ENCODE measurements around the gene BICRAL.
"Not testable (repeated sequence)": the region's sequence is repeated elsewhere in the genome, so short reads cannot be mapped to it uniquely, and the experiment has no call there.

The BICRAL gene

GRCh38 chr6:42795651-42796050, 13.8 kb downstream of the BICRAL start:
- DNase-seq (ENCODE audit: low spot score), result no peak

GRCh38 chr6:42796171-42796570, 14.3 kb downstream of the BICRAL start:
- DNase-seq (ENCODE audit: low spot score), result no peak

DNA sequence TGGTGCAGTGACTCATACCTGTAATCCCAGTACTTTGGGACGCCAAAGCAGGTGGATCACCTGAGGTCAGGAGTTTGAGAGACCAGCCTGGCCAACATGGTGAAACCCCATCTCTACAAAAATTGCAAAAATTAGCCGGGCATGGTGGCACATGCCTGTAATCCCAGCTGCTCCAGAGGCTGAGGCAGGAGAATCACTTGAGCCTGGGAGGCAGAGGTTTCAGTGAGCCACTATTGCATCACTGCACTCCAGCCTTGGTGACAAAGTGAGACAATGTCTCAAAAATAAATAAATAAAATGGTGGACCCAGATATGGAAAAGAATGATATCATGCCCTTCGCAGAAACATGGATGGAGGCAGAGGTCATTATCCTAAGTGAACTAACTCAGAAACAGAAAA, 15.8 kb downstream of the BICRAL start:
- not testable (repeated sequence) for DNase-seq (ENCODE audit: low spot score)

DNA sequence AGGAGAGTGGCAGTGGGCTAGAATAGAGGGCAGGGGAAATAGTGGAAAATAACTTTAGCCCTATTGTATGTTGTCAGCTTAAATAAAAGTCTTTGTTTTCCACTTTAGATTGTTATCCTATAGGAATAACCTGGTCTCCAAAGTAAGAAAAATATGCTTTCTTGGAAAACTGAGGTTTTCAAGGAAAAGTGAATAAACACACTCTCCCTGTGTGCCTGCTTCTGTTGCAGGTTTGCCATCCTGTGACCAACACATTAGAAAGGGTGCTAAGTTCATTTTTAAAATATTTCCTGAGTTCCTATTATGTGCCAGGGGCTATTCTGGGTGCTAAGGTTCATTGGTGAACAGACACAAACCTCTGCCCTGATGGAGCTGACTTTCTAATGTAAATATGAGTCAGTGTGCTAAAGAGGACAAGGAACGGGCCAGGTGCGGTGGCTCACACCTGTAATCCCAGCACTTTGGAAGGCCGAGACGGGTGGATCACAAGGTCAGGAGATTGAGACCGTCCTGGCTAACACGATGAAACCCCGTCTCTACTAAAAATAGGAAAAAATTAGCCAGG, 23.5 kb downstream of the BICRAL start:
- DNase-seq (ENCODE audit: low spot score), result no peak

- DNase-seq (ENCODE audit: low spot score), result not testable (repeated sequence)
Measured at GRCh38 chr6:42806359-42806758, 24.5 kb downstream of the BICRAL start.

DNA sequence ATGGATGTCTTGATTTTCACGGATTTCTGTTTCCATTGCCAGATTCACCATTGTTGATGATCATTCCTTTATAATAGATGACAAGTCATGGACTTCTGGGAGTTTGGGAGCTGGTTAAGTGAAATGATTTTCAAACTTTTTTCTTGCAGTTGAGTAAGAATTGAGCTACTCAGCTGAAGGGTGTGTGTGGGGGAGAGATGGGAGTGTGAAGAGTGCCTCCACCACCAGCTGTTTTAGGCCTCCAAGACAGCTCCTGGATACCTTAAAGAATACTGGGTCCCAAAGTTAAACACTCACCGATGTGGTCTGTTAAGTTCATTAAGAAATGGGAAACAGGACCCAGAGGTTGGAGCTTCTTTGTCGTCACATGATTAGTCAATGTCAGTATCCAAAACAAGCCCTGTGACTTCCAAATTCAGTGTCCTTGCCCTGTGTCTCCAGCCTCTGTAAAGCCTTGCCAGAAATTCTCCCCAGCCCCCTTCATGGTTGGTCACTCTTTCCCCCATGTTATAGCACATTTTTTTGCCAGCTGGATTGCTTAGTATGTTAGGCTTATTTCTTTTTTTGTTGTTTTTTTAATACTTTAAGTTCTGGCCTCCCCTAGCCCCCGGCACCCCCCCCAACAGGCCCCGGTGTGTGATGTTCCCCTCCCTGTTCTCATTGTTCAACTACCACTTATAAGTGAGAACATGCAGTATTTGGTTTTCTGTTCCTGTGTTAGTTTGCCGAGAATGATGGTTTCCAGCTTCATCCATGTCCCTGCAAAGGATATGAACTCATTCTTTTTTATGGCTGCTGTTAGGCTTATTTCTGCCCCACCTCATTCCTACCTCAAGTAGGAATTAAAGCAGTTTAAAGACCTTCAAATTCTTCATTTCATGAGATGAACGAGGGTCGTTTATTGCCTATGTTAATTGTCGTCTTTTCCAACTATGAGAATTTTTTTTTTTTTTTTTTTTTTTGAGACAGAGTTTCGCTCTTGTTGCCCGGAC, 26.9 kb downstream of the BICRAL start:
- DNase-seq (ENCODE audit: low spot score), result no peak

- DNase-seq (ENCODE audit: low spot score), result no peak
Measured at GRCh38 chr6:42813074-42813645, 31.3 kb downstream of the BICRAL start.

GRCh38 chr6:42813906-42814444, 32.1 kb downstream of the BICRAL start:
- no peak for DNase-seq (ENCODE audit: low spot score)

- DNase-seq (ENCODE audit: low spot score), result not testable (repeated sequence)
Measured at GRCh38 chr6:42815726-42816125, 33.9 kb downstream of the BICRAL start.

DNA sequence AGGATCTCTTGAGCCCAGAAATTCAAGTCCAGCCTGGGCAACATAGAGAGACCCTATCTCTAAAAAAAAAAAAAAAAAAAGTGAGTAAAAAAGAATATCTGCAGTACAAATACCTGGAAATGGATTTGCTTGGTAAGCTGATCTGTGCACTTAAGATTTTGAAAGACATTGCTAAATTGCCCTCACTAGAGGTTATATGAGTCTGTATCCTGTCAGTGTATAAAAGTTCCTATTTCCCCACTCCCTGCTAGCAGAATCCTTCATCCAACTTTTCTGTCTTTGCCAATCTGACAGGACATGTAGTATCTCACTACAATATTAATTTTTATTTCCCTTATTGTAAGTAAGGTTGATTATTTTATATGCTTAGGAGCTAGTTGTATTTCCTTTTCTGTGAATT, 36.1 kb downstream of the BICRAL start:
- DNase-seq (ENCODE audit: low spot score), result no peak

GRCh38 chr6:42818416-42818815, 36.6 kb downstream of the BICRAL start:
- no peak for DNase-seq (ENCODE audit: low spot score)

DNA sequence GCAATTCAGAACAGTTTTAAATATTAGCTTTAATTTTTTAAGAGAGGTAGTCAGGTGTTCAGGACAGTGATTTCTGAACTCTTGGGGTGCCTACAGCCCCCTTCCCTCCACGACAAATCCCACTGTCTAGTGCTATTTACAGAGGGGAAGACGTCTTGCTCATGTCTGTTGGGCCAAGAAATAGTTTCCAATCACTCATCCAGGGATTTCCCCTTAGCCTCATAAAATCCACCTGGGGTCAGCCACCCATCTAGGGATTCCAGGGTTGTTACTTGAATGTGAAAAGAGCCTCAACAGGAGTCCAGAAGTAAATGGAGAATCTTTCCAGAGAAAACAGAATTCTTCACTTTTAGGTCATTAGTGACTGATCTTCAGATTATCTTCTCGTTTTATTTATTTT, 37.0 kb downstream of the BICRAL start:
- no peak for DNase-seq (ENCODE audit: low spot score)

- no peak for DNase-seq (ENCODE audit: low spot score)
Measured at GRCh38 chr6:42819803-42820511, 38.1 kb downstream of the BICRAL start.

DNA sequence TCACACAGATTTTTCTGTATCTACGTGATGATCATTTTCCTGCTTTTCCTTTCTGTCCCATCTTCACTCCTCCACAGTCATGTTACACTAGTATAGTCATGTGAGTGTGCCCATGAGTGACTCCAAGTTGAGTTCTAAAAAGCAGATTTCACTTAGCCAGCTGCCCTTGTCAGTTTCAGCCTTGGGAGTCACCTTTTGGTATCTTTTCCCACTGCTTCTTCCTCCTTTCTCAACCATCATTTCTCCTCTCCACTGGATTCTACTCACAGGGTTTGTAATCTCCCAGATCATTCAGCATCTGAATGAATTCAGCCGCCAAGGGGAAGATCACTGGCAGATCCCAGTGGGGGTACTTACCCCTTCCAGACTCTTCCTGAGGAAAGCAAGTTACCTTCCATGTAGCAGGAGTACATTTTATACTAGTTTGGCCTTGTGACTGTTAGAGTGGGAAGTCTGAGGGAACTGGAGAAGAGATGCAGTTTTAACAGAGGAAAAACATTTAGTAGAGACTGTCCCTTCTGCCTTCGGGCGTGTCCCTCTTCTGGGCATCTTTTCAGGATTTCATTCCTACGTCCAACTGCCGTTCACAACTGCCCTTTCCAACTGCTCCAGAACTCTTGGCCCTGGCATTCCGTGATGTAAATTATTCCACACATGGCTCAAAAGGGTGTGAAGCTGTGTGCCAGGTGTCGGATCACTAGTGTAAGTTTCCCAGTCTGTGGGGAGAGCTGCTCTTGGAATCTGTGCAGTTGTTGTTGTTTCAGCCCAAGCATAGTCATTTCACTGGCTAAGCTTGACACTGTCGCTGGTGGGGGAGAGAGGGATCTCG, 38.9 kb downstream of the BICRAL start:
- DNase-seq (ENCODE audit: low spot score), result no peak

GRCh38 chr6:42821341-42821668, 39.5 kb downstream of the BICRAL start:
- DNase-seq (ENCODE audit: low spot score), result no peak

GRCh38 chr6:42821846-42822245, 40.0 kb downstream of the BICRAL start:
- no peak for DNase-seq (ENCODE audit: low spot score)

DNA sequence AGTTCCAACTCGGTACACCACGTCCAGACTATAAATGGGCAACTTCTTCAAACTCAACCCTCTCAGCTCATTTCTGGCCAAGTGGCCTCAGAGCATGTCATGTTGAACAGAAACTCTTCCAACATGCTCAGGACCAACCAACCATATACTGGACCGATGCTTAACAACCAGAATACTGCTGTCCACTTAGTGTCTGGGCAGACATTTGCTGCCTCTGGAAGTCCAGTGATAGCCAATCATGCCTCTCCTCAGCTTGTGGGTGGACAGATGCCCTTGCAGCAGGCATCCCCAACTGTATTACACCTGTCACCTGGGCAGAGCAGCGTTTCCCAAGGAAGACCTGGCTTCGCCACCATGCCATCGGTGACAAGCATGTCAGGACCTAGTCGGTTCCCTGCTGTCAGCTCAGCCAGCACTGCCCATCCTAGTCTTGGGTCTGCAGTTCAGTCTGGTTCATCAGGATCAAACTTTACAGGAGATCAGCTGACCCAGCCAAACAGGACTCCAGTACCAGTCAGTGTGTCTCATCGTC, 47.8 kb downstream of the BICRAL start:
- peak; percentile 2 for DNase-seq (ENCODE audit: low spot score)

DNA sequence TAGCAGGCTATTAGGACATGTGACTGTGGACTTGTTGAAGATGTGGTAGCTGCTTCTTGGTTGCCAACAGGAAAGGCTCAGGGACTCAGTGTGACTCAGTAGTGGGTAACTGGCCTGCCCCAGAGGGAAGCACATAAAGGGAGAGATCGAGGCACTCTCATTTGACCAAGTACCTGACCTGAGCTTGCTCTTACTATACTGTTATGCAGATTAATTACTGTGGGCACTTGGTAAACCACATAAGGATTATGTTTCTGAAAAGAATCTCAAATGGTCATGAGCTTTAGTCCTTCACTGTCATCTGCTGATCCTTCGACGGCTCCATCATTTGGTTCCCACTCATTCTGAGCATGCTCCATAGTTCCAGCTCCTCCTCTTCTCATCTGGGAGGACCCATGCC, 49.4 kb downstream of the BICRAL start:
- no peak for DNase-seq (ENCODE audit: low spot score)

DNA sequence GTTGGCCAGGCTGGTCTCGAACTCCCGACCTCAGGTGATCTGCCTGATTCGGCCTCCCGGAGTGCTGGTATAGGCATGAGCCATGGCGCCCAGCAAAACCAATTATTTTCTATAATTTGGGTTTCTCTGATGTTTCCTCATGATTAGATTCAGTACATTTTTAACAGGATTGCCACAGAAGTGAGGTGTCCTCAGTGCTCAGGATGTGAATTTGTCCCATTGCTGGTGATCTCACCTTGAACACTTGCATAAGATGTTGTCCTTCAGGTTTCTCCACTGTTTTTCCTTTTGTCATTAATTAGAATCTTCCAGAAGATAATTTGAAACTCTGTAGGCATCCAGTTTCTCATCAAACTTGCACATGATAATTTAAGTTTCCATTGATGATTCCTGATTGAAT, 52.2 kb downstream of the BICRAL start:
- DNase-seq (ENCODE audit: low spot score), result no peak

- DNase-seq (ENCODE audit: low spot score), result no peak
Measured at GRCh38 chr6:42841844-42842584, 60.2 kb downstream of the BICRAL start.

GRCh38 chr6:42845327-42845694, 63.5 kb downstream of the BICRAL start:
- DNase-seq (ENCODE audit: low spot score), result no peak
